Smooth muscle cell (in vitro differentiated cells): ENCODE data around the gene SULT1C2. TPM values are rescaled to one million over a fixed set of nuclear protein-coding genes. Genes with fewer than 3 reads are reported as not detected.

Source experiments
- DNase-seq: peaks from one replicate; lab custom pipeline; 2025; ENCODE audit not compliant: unreplicated experiment; lab: John Stamatoyannopoulos, UW
- H2AFZ ChIP-seq: fragments of 200-600 bp; sonication (generic); 2 replicates; pipeline ENCODE4 v1.6.0; 2016; ENCODE audit warnings: antibody characterized with exemption, low read depth, mild to moderate bottlenecking
- H3F3A ChIP-seq: fragments of 200-600 bp; sonication (generic); 2 replicates; pipeline ENCODE4 v1.6.0; 2017; ENCODE audit warnings: antibody characterized with exemption, low read depth
- H3K27ac ChIP-seq: fragments of 200-600 bp; sonication (generic); 2 replicates; pipeline ENCODE4 v1.5.1; 2016; ENCODE audit warnings: low read depth, mild to moderate bottlenecking
- H3K27me3 ChIP-seq: fragments of 200-600 bp; sonication (generic); 2 replicates; pipeline ENCODE4 v1.6.1; 2016; ENCODE audit warnings: low read depth, mild to moderate bottlenecking
- H3K36me3 ChIP-seq: fragments of 200-600 bp; sonication (generic); 2 replicates; pipeline ENCODE4 v1.5.1; 2016; ENCODE audit warnings: low read depth
- H3K4me1 ChIP-seq: fragments of 200-600 bp; sonication (generic); 2 replicates; pipeline ENCODE4 v1.5.1; 2016; ENCODE audit warnings: low read depth
- H3K4me2 ChIP-seq: fragments of 200-600 bp; sonication (generic); 2 replicates; pipeline ENCODE4 v1.6.0; 2016; ENCODE audit warnings: mild to moderate bottlenecking
- H3K4me3 ChIP-seq: fragments of 200-600 bp; sonication (generic); 2 replicates; pipeline ENCODE4 v1.5.1; 2016; ENCODE audit warnings: mild to moderate bottlenecking
- H3K79me2 ChIP-seq: fragments of 200-600 bp; sonication (generic); 2 replicates; pipeline ENCODE4 v1.6.0; 2016; ENCODE audit warnings: low read depth, mild to moderate bottlenecking
- H3K9ac ChIP-seq: fragments of 200-600 bp; sonication (generic); 2 replicates; pipeline ENCODE4 v1.6.0; 2016; ENCODE audit warnings: low read depth
- H3K9me3 ChIP-seq: fragments of 200-600 bp; sonication (generic); replicated peaks from 2 replicates; pipeline ENCODE4 v1.5.1; 2016; ENCODE audit warnings: low read depth
- H4K20me1 ChIP-seq: fragments of 200-600 bp; sonication (generic); 2 replicates; pipeline ENCODE4 v1.6.0; 2016; ENCODE audit warnings: low read depth
- WGBS: methylation state at CpG from one replicate; pipeline ENCODE4 v1.1.7; 2016; ENCODE audit warnings: low lambda C conversion rate; 5-methylcytosine and 5-hydroxymethylcytosine counted together
- polyA plus RNA-seq: library from polyadenylated mRNA; unstranded; fragments of >200 nt; fragmentation: Nextera tagmentation; extraction: Ambion mirVana; gene quantifications from 2 replicates; pipeline ENCODE4 v1.2.1, GENCODE V29; 2016
- total RNA-seq: library from RNA; depleted of rRNA; stranded (reverse); fragments of >200 nt; gene quantifications from 2 replicates; pipeline ENCODE4 v1.2.3, GENCODE V29; 2014
- TF ChIP-seq, protein P1 (sequence below): fragments of 200-600 bp; sonication (generic); IDR thresholded peaks from 2 replicates; pipeline ENCODE4 v1.5.1; 2017; ENCODE audit warnings: borderline replicate concordance, mild to moderate bottlenecking, antibody characterized with exemption; ENCODE audit not compliant: insufficient read depth, poor library complexity, severe bottlenecking

SULT1C2 gene
- total and polyA plus RNA-seq, 2 experiments from 2014 or later = not detected

DNA sequence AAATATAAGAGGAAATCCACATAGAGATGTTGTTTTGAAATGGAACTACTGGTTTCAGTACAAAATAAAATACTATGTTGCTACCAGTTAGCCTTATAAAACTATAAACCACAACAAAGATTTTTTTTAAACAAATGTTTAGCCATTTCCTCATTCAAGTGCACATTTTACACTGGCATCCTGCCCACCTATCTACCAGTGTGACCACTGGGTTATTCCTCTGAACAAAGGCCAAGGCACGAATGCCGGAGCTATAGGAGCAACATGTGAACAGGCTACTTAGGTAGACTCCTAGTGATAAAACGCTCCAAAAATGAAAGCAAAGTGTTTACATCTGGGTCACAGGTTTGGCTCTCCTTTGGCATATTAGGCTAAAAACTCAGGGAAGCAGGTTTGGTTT lies 57.3 kb downstream of the SULT1C2 start:
- no peaks in the 10 kb centered on the region for H3K9me3 ChIP-seq
- no peaks in the 10 kb centered on the region for H3F3A ChIP-seq
- no peak overlapping the region for H3K4me3 ChIP-seq
- H3K4me2 ChIP-seq = no peak overlapping the region
- no peak for DNase-seq
- WGBS = 98% methylated on average over 3 of the region's 3 CpGs
- H3K27me3 ChIP-seq = no peaks in the 10 kb centered on the region
- H3K27ac ChIP-seq = no peak overlapping the region
- no peaks in the 10 kb centered on the region for H3K36me3 ChIP-seq
- H2AFZ ChIP-seq = no peak overlapping the region
- no peaks in the 10 kb centered on the region for H3K79me2 ChIP-seq
- no peaks in the 10 kb centered on the region for H3K4me1 ChIP-seq
- no peaks in the 10 kb centered on the region for H4K20me1 ChIP-seq
- TF ChIP-seq, protein P1, sequence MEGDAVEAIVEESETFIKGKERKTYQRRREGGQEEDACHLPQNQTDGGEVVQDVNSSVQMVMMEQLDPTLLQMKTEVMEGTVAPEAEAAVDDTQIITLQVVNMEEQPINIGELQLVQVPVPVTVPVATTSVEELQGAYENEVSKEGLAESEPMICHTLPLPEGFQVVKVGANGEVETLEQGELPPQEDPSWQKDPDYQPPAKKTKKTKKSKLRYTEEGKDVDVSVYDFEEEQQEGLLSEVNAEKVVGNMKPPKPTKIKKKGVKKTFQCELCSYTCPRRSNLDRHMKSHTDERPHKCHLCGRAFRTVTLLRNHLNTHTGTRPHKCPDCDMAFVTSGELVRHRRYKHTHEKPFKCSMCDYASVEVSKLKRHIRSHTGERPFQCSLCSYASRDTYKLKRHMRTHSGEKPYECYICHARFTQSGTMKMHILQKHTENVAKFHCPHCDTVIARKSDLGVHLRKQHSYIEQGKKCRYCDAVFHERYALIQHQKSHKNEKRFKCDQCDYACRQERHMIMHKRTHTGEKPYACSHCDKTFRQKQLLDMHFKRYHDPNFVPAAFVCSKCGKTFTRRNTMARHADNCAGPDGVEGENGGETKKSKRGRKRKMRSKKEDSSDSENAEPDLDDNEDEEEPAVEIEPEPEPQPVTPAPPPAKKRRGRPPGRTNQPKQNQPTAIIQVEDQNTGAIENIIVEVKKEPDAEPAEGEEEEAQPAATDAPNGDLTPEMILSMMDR = no peak
- no peak overlapping the region for H3K9ac ChIP-seq

DNA sequence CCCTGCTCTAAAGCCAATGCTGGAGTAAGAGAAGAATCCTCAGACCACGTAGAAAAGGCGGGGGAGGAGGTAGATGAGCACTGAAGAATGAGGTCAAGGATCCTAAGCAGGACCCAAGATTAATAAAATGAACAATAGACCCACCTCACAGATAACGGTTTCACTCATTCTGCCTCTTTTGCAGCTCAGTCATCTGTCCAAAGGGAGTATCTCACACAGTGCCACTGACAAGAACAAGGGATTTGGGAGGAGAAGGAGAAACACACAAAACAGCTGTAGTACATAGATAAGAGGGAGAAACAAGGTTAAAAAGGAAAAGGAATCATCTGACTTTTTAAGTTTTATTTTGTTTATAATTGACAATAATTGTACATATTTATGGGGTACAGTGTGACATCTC lies 58.1 kb downstream of the SULT1C2 start:
- no peaks in the 10 kb centered on the region for H3F3A ChIP-seq
- H3K9me3 ChIP-seq = no peaks in the 10 kb centered on the region
- H3K27me3 ChIP-seq = no peaks in the 10 kb centered on the region
- no peak overlapping the region for H3K9ac ChIP-seq
- no peaks in the 10 kb centered on the region for H3K79me2 ChIP-seq
- no peak overlapping the region for H3K27ac ChIP-seq
- H3K4me1 ChIP-seq = no peaks in the 10 kb centered on the region
- H3K36me3 ChIP-seq = no peaks in the 10 kb centered on the region
- TF ChIP-seq, protein P1 = no peak
- no peak overlapping the region for H2AFZ ChIP-seq
- H3K4me3 ChIP-seq = no peak overlapping the region
- no peak overlapping the region for H3K4me2 ChIP-seq
- no peaks in the 10 kb centered on the region for H4K20me1 ChIP-seq
- no peak for DNase-seq
- 92% methylated on average over 3 of the region's 3 CpGs for WGBS

DNA sequence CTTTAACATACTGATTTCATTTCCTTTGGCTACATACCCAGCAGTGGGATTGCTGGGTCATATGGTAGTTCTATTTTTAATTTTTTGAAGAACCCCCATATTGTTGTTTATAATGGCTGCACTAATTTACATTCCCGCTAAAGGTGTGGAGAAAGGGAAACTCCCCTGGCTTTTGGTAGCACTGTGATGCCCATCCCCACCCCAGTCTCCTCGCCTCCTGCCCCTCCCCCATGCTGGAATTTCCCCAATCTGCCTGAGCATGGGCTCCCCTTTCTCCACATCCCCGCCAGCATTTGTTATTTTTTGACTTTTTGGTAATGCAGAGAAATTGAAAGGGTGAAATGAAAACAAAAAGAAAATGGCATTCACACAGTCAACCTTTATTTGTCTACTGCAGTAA lies 59.1 kb downstream of the SULT1C2 start:
- no peaks in the 10 kb centered on the region for H3K79me2 ChIP-seq
- H3K9ac ChIP-seq = no peak overlapping the region
- DNase-seq = no peak
- no peaks in the 10 kb centered on the region for H3K4me1 ChIP-seq
- TF ChIP-seq, protein P1 = no peak
- 66% methylated on average over 3 of the region's 3 CpGs for WGBS
- no peak overlapping the region for H3K27ac ChIP-seq
- no peak overlapping the region for H3K4me3 ChIP-seq
- no peaks in the 10 kb centered on the region for H3F3A ChIP-seq
- H3K36me3 ChIP-seq = no peaks in the 10 kb centered on the region
- no peaks in the 10 kb centered on the region for H4K20me1 ChIP-seq
- no peak overlapping the region for H2AFZ ChIP-seq
- H3K27me3 ChIP-seq = no peaks in the 10 kb centered on the region
- no peak overlapping the region for H3K4me2 ChIP-seq
- H3K9me3 ChIP-seq = no peaks in the 10 kb centered on the region

DNA sequence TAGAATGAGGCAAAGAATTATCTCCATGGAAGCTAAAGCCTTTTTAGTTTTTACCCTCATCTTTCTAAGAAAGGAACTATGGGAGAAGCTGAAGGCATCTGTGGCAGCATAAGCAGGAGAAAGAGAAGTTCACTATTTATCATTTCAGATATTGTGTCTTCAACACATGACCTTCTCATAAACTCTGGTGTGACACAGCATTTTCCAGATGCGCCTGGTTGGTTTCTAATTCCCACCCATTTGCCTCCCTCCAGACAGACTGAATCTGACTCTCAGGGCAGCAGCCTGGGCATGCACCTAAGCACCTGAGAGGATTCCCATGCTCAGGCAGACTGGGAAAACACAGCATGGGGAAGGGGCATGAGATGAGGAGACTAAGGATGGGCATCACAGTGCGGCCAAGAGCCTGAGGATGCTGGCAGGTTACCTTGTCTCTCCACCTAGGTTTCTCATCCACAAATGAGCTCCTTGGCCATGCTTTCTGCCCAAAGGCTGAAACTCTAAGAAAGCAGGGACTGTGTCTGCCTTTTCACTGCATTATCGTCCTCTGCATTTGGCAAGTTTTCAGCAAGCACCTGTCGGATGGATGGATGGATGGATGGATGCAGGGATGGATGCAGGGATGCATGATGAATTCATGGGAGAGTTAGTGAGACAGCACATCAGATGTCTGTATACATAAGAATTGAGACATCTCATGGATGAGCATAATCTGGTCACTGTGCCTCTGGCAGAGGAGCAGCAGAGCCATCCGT lies 60.3 kb downstream of the SULT1C2 start:
- Histone ChIP-seq H3K4me1 (no peaks in the 10 kb centered on the region), H3K4me3 (no peak overlapping the region), H3K9me3 (no peaks in the 10 kb centered on the region), H3K79me2 (no peaks in the 10 kb centered on the region), H3K27ac (no peak overlapping the region), H3F3A (no peaks in the 10 kb centered on the region), H2AFZ (no peak overlapping the region), H3K27me3 (no peaks in the 10 kb centered on the region), H4K20me1 (no peaks in the 10 kb centered on the region), H3K4me2 (no peak overlapping the region), H3K36me3 (no peaks in the 10 kb centered on the region), H3K9ac (no peak overlapping the region)
- DNase-seq = no peak
- TF ChIP-seq, protein P1 = no peak
- WGBS = 88% methylated on average over 5 of the region's 5 CpGs
